ENCODE results near the gene QRICH1.

Gene QRICH1

DNA sequence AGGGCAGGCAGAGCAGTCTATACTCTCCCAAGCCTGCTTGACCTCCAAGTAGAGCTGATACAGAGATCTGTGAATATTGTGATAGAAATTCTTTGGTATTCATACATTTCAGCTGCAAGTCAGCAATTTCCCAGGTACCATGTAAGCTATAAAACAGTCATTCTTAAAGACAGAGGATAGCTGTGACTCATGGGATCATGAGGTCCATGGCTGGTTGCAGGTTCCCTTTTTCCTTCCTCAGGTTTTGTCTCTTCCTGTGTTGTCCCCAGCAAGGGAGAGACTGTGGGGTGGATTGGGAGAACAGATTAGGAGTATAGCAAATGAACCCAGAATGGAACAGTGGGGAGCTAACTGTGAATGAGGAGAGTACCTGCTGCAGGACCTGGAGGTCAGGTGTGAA, 109.2 kb downstream of the QRICH1 start:
- Mint-ChIP-seq H3K36me3 (ENCODE audit: low read depth) (peaks cover 33% of the 10 kb centered on the region), H3K4me1 (peaks cover 15% of the 10 kb centered on the region), H3K4me3 (no peak overlapping the region), H3K9me3 (no peaks in the 10 kb centered on the region), H3K27ac (no peak overlapping the region), H3K27me3 (ENCODE audit: low read depth) (no peaks in the 10 kb centered on the region)
- TF ChIP-seq CTCF (IDR thresholded peaks at IDR 0.05; ENCODE audit: unreplicated experiment in 3 of 3), result no peak

- Mint-ChIP-seq H3K4me3 (no peak overlapping the region), H3K27ac (no peak overlapping the region), H3K27me3 (ENCODE audit: low read depth) (no peaks in the 10 kb centered on the region), H3K9me3 (no peaks in the 10 kb centered on the region), H3K4me1 (peaks cover 5% of the 10 kb centered on the region), H3K36me3 (ENCODE audit: low read depth) (peaks cover 41% of the 10 kb centered on the region)
- no peak for TF ChIP-seq CTCF (IDR thresholded peaks at IDR 0.05; ENCODE audit: unreplicated experiment in 3 of 3)
Observed at GRCh38 chr3:48983096-48983495, 110.8 kb downstream of the QRICH1 start.

- H3K27ac Mint-ChIP-seq, result no peak overlapping the region
- no peak for TF ChIP-seq CTCF (IDR thresholded peaks at IDR 0.05; ENCODE audit: unreplicated experiment in 3 of 3)
- peaks cover under 1% of the 10 kb centered on the region for H3K4me1 Mint-ChIP-seq
- H3K9me3 Mint-ChIP-seq, result no peaks in the 10 kb centered on the region
- H3K36me3 Mint-ChIP-seq (ENCODE audit: low read depth), result peaks cover 44% of the 10 kb centered on the region
- no peak overlapping the region for H3K4me3 Mint-ChIP-seq
- H3K27me3 Mint-ChIP-seq (ENCODE audit: low read depth), result no peaks in the 10 kb centered on the region
Observed at GRCh38 chr3:48982686-48983085, 111.2 kb downstream of the QRICH1 start.

GRCh38 chr3:48982016-48982415, 111.9 kb downstream of the QRICH1 start:
- Mint-ChIP-seq H3K4me1 (no peaks in the 10 kb centered on the region), H3K27ac (no peak overlapping the region), H3K27me3 (ENCODE audit: low read depth) (no peaks in the 10 kb centered on the region), H3K4me3 (no peak overlapping the region), H3K9me3 (no peaks in the 10 kb centered on the region), H3K36me3 (ENCODE audit: low read depth) (peaks cover 44% of the 10 kb centered on the region)
- TF ChIP-seq CTCF (IDR thresholded peaks at IDR 0.05; ENCODE audit: unreplicated experiment in 3 of 3), result no peak

- Mint-ChIP-seq H3K27me3 (ENCODE audit: low read depth) (no peaks in the 10 kb centered on the region), H3K27ac (no peak overlapping the region), H3K36me3 (ENCODE audit: low read depth) (peaks cover 59% of the 10 kb centered on the region), H3K4me3 (no peak overlapping the region), H3K9me3 (no peaks in the 10 kb centered on the region), H3K4me1 (no peaks in the 10 kb centered on the region)
- TF ChIP-seq CTCF (IDR thresholded peaks at IDR 0.05; ENCODE audit: unreplicated experiment in 3 of 3), result no peak
Observed at GRCh38 chr3:48980295-48980694, 113.6 kb downstream of the QRICH1 start.

Data from nephron (organoid).